ENCODE measurements around the gene PSG2. TPM values are rescaled to one million over a fixed set of nuclear protein-coding genes. Genes with fewer than 3 reads are reported as not detected.
"Not testable (repeated sequence)": the region's sequence is repeated elsewhere in the genome, so short reads cannot be mapped to it uniquely, and the experiment has no call there.

Gene PSG2
- under 1 TPM in 1 of 4 donors, not detected in 3; 0.16 TPM for polyA plus RNA-seq (ENCODE audit: insufficient read length in 4 of 4)

DNA sequence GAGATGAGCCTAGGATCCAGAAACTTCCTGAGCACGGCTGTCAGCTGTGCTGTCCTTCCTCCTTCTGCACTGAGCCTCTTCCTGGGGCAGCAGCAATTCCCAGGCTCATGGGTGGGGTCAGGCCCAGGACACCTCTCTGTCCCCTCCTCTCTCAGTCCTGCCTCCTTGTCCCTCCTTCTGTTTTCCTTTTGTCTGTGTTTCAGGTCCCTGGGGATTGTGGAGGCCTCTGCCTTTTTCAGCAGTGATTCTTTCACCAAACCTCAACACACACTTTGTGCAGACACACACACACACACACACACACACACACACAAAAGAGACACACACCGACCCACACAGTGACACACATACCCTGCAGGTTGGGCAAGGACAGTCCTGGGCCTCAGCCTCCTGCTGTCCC is at the start of gene PSG2:
Gene PSG2, minus strand, starts transcription at position 101 of the 400 bp plus-strand sequence. CDS start 132 bp downstream, outside the sequence.
- DNase-seq (ENCODE audit: low read depth in 4 of 4, low spot score in 2 of 4): not testable (repeated sequence)

DNA sequence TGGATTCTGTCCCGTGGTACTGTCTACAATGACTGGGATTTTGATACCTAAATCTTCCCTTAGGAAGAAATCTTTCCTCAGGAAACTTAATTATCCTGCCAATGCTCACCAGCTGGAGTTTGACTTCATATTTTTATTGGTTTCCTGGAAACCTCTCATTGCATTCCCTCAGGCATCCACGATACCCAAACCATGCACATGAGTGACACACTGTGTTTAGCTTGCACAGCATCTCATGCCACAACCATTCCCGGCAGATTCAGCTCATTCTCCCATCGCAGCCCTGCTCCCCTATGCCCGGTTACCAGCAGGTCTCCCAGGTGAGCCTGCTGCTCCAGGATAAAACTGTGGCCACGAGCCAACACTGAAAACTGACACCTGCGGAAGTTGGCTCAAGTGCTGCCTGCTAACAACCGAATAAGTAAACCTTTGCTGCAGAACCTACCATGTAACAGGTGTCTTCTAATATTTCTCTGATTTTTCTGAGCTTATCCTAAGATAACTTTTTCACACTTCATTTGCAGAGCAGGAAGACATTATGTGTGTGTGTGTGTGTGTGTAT is 48.9 kb upstream of the PSG2 start:
- not testable (repeated sequence) for DNase-seq (ENCODE audit: low read depth in 4 of 4, low spot score in 2 of 4)

DNA sequence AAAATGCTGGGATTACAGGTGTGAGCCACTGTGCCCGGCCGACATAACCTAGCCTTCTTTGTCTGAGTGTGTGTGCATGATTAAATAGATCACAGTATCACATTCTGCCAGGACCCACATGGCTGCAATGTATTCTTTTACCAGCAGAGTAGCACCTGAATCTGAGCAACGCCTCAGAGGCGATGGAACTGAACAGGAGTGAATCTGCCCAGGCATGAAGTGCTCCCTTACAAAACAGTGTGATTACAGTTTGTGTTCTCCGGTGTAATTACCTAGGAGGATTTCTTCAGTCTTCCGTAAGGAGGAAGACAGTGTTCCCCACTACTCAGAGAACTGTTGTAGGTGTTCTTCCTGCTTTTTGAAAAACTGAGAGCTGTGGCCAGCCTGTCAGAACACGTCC is 46.7 kb upstream of the PSG2 start:
- DNase-seq (ENCODE audit: low read depth in 4 of 4, low spot score in 2 of 4): not testable (repeated sequence)

GRCh38 chr19:43127336-43127735 is 44.8 kb upstream of the PSG2 start:
- not testable (repeated sequence) for DNase-seq (ENCODE audit: low read depth in 4 of 4, low spot score in 2 of 4)

DNA sequence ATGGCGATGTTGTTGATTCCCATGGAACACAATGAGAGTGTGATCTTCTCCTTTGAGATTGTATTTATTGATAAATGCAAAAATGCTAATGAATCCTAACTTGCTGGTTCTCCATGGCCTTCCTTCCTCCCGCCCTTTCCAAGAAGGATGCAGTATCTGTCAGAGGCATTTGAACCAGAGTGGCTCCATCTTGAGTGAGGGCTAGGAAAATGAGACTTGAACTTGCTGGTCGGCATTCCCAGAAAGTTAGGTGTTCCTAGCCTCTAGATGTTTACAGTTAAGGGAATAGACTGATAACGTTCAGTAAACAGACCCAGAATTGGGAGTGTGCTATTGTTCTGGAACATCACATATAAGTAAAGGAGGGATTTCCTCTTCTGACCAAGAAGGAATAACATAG is 44.2 kb upstream of the PSG2 start:
- DNase-seq (ENCODE audit: low read depth in 4 of 4, low spot score in 2 of 4): no peak

DNA sequence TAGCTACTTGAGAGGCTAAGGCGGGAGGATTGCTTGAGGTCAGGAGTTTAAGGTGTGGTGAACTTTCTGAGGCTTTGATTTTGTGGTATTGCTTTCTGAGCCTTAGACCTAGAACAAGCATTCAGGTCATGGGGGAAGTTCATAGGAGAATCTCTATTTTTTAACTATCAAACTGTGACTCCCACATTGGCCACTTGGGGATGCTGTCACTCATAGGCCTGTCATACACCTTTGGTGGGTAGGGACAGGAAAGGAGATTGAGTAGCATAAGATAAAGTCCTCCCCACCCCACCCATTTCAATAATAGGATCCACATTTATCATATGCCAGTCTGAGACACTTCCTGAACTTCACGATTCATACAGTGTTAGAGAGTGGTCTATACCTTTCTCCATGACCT is 41.9 kb upstream of the PSG2 start:
- no peak for DNase-seq (ENCODE audit: low read depth in 4 of 4, low spot score in 2 of 4)

DNA sequence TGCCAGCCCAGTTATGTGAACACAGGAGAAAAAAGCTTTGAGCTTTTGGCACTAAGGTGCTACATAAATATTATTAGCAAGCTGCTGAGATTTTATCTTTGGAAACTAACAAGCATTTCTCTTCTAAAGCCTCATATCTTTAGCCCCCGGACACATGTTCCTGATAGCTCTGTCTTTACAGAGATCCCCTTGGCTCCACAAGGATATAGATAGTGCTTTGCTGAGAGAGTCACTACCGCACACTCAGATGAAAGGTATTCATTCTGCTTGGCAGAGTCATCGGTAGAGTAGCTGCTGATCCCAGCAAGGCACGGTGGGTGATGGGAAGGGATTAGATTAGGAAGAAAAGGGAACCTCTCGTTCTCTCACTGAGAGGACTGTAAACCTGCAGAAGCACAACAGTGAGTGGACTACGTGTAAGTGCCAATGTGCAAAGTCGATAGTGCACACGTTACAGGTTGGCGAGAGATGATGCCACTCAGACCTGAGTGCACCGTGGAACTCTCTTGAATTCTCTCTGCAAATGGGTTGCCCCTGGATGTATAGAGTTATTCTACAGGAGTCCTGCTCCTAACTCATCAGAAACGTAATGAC is 38.0 kb upstream of the PSG2 start:
- DNase-seq (ENCODE audit: low read depth in 4 of 4, low spot score in 2 of 4): not testable (repeated sequence)

DNA sequence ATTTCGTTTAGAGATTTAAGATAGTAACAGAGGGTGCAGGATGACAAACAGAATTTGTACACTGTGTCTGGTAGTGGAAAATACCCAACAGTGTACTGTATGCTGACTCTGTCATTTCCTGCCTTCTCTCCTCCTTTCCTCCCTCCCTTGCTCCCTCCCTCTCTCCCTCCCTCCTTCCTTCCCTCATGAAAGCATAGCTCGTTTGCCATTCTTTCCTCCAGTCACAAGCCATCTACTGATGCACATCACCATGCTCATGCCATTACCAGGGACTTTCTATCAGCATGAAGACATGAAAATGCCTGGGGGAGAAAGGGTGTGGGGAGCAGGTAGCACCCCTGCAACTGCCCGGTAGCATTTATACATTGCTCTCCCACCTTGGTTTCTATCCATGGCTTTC is 37.0 kb upstream of the PSG2 start:
- not testable (repeated sequence) for DNase-seq (ENCODE audit: low read depth in 4 of 4, low spot score in 2 of 4)

- not testable (repeated sequence) for DNase-seq (ENCODE audit: low read depth in 4 of 4, low spot score in 2 of 4)
Observed at GRCh38 chr19:43116421-43116820, 33.9 kb upstream of the PSG2 start.

- DNase-seq (ENCODE audit: low read depth in 4 of 4, low spot score in 2 of 4): not testable (repeated sequence)
Observed at GRCh38 chr19:43115548-43115947, 33.0 kb upstream of the PSG2 start.

- not testable (repeated sequence) for DNase-seq (ENCODE audit: low read depth in 4 of 4, low spot score in 2 of 4)
Observed at GRCh38 chr19:43115064-43115463, 32.6 kb upstream of the PSG2 start.

GRCh38 chr19:43114626-43115025 is 32.1 kb upstream of the PSG2 start:
- DNase-seq (ENCODE audit: low read depth in 4 of 4, low spot score in 2 of 4): not testable (repeated sequence)

DNA sequence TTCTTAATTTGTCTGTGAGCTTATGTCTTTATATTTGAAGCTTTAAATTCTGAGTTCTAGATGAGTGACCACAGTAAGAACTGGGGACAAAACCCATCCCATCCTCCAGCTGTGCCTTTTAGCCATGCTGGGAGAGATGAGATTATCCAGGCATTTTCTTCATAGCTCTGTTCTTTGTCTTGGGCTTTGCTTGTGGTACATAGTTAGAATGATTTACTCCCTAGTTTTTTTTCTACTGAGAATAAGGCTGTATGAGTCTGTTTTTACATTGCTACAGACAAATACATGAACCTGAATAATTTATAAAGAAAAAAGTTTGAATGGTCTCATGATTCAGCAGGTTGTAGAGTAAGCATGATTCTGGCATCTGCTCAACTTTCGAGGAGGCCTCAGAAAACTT is 24.9 kb upstream of the PSG2 start:
- DNase-seq (ENCODE audit: low read depth in 4 of 4, low spot score in 2 of 4): not testable (repeated sequence)

GRCh38 chr19:43105496-43105895 is 23.0 kb upstream of the PSG2 start:
- no peak for DNase-seq (ENCODE audit: low read depth in 4 of 4, low spot score in 2 of 4)

- DNase-seq (ENCODE audit: low read depth in 4 of 4, low spot score in 2 of 4): not testable (repeated sequence)
Observed at GRCh38 chr19:43104215-43104850, 21.8 kb upstream of the PSG2 start.

GRCh38 chr19:43101950-43102349 is 19.4 kb upstream of the PSG2 start:
- no peak for DNase-seq (ENCODE audit: low read depth in 4 of 4, low spot score in 2 of 4)

GRCh38 chr19:43098416-43098815 is 15.9 kb upstream of the PSG2 start:
- peak in 2 of 4 donors; percentile 2 to 4 for DNase-seq (ENCODE audit: low read depth in 4 of 4, low spot score in 2 of 4)

GRCh38 chr19:43087702-43088340 is 5.3 kb upstream of the PSG2 start:
- not testable (repeated sequence) for DNase-seq (ENCODE audit: low read depth in 4 of 4, low spot score in 2 of 4)

GRCh38 chr19:43085796-43086530 is 3.5 kb upstream of the PSG2 start:
- not testable (repeated sequence) for DNase-seq (ENCODE audit: low read depth in 4 of 4, low spot score in 2 of 4)

GRCh38 chr19:43084196-43084832 is 1.8 kb upstream of the PSG2 start:
- not testable (repeated sequence) for DNase-seq (ENCODE audit: low read depth in 4 of 4, low spot score in 2 of 4)
